Psoas muscle (tissue), 8 donors: ENCODE measurements around the gene CHCHD4. TPM values are rescaled to one million over a fixed set of nuclear protein-coding genes. Genes with fewer than 3 reads are reported as not detected.
A peak's percentile ranks its signal among the peaks of the same experiment; 100 is the strongest.

Experiments used
- ATAC-seq, 4 donors: fragments of 200-7000 bp; cut with Tn5 transposase; one replicate each; pipeline ENCODE4 v1.9.1; 2020; ENCODE audit warnings: moderate library complexity in 3 of 4, mild to moderate bottlenecking in 2 of 4
- DNase-seq, 2 donors: peaks; one replicate each; pipeline ENCODE4 v3.0.0-alpha.2; 2020
- H3K27ac ChIP-seq: fragments of 200-600 bp; one replicate; pipeline ENCODE4 v1.8.0; 2022
- H3K27me3 ChIP-seq, 3 donors: fragments of 200-600 bp in 1 of 3; one replicate each; pipeline versions ENCODE4 v1.6.1 to v1.8.0; 2013 to 2022; ENCODE audit warnings: low read length in 2 of 3, mild to moderate bottlenecking in 2 of 3, moderate library complexity in 1 of 3; ENCODE audit not compliant: insufficient read depth in 3 of 3
- H3K36me3 ChIP-seq, 2 donors: fragments of 200-600 bp in 1 of 2; one replicate each; pipeline versions ENCODE4 v1.6.1 to v1.8.0; 2013 to 2022; ENCODE audit warnings: low read depth in 1 of 2, mild to moderate bottlenecking in 1 of 2, moderate library complexity in 1 of 2; ENCODE audit not compliant: insufficient read depth in 1 of 2
- H3K4me1 ChIP-seq: fragments of 200-600 bp; one replicate; pipeline ENCODE4 v1.8.0; 2022
- H3K4me3 ChIP-seq: fragments of 200-600 bp; one replicate; pipeline ENCODE4 v1.8.0; 2022; ENCODE audit warnings: mild to moderate bottlenecking
- H3K9me3 ChIP-seq: fragments of 200-600 bp; one replicate; pipeline ENCODE4 v1.8.0; 2022
- CTCF ChIP-seq: fragments of 200-600 bp; IDR thresholded peaks from one replicate; pipeline ENCODE4 v1.8.0; 2022; ENCODE audit warnings: antibody characterized with exemption
- WGBS, 3 donors: extraction: QIAGEN DNeasy Blood & Tissue Kit; methylation state at CpG; one replicate each; pipeline versions ENCODE4 v1.1.6 to v1.1.7; 2013; 5-methylcytosine and 5-hydroxymethylcytosine counted together
- intact Hi-C, 2 donors: fragments of 100-400 bp; cut with DNase I; formaldehyde crosslinking; loops; one replicate each; pipeline versions ENCODE4 v1.11.0 to v1.14.2; 2022
- polyA plus RNA-seq, 3 donors: library from polyadenylated mRNA; stranded (reverse); fragments of 200-250 nt; gene quantifications; one replicate each; pipeline ENCODE4 v1.2.3, GENCODE V29; 2013
- total RNA-seq, 4 donors: library from RNA; stranded (reverse); fragmentation: NEBNext Ultra II Directional in 2 of 4; extraction: Animal tissue kit (Norgen Biotek cat#: 25700) in 2 of 4; gene quantifications; one replicate each; pipeline versions ENCODE4 v1.2.1 to v1.2.4, GENCODE V29; 2021 to 2023
- donor health status: healthy with polysubstance abuse.
- donor health status: DM: no; HTN: no; CAD: no; lungs with moderate emphysema.
- donor health status: Bipolar disorder and iron deficiency.
- donor health status: healthy.
- donor health status: DM: yes; HTN: yes; CAD: no.
- donor health status: DM: no; HTN: no; CAD: no.
- donor health status: DM: no; HTN: no; CAD: no.
- donor health status: DM: yes; HTN: yes; CAD: no.

Gene CHCHD4
- total and polyA plus RNA-seq, 7 donors: 18.5 to 55.4 (median 26.8) TPM

- no peak overlapping the region for H3K4me3 ChIP-seq
- peaks cover 0 to 74% of the 10 kb centered on the region in 2 donors for H3K36me3 ChIP-seq
- H3K9me3 ChIP-seq: no peaks in the 10 kb centered on the region
- intact Hi-C loops: no loop called here
- no peaks in the 10 kb centered on the region for H3K27me3 ChIP-seq
- TF ChIP-seq CTCF: no peak
- 73 to 81% (median 74%) methylated on average over 28 of the region's 28 CpGs for whole genome bisulfite sequencing, 3 donors
- peaks cover 21% of the 10 kb centered on the region for H3K4me1 ChIP-seq
- DNase-seq: no peak
- H3K27ac ChIP-seq: no peak overlapping the region
- ATAC-seq: no peak
These were observed 23.6 kb upstream of the CHCHD4 start for GRCh38 chr3:14148041-14148985.

GRCh38 chr3:14147617-14148016 is 22.9 kb upstream of the CHCHD4 start:
- no peak overlapping the region for H3K4me3 ChIP-seq
- no peak overlapping the region for H3K27ac ChIP-seq
- no peak for TF ChIP-seq CTCF
- ATAC-seq (no peak), DNase-seq (no peak)
- H3K4me1 ChIP-seq: peaks cover 24% of the 10 kb centered on the region
- WGBS, 3 donors: 74 to 85% (median 83%) methylated on average over 12 of the region's 12 CpGs
- H3K36me3 ChIP-seq: peaks cover 0 to 74% of the 10 kb centered on the region in 2 donors
- intact Hi-C loops: no loop called here
- H3K9me3 ChIP-seq: no peaks in the 10 kb centered on the region
- H3K27me3 ChIP-seq: no peaks in the 10 kb centered on the region

- Histone ChIP-seq H3K36me3 (peaks cover 0 to 74% of the 10 kb centered on the region in 2 donors), H3K27ac (no peak overlapping the region)
These were observed 22.4 kb upstream of the CHCHD4 start for GRCh38 chr3:14147066-14147435.

GRCh38 chr3:14146381-14147065 is 21.9 kb upstream of the CHCHD4 start:
- Histone ChIP-seq H3K4me3 (no peak overlapping the region), H3K9me3 (no peaks in the 10 kb centered on the region), H3K27me3 (no peaks in the 10 kb centered on the region), H3K4me1 (peaks cover 24% of the 10 kb centered on the region), H3K36me3 (peaks cover 0 to 74% of the 10 kb centered on the region in 2 donors), H3K27ac (peak overlapping the region; percentile 4)
- TF ChIP-seq CTCF: no peak
- intact Hi-C loops: no loop called here
- no peak for DNase-seq
- ATAC-seq: no peak
- 76 to 85% (median 79%) methylated on average over 10 of the region's 10 CpGs for WGBS, 3 donors

More at GRCh38 chr3:14147066-14147435, 22.4 kb upstream of the CHCHD4 start:
- WGBS, 3 donors: 87 to 95% (median 93%) methylated on average over 5 of the region's 5 CpGs
- intact Hi-C loops: no loop called here
- Histone ChIP-seq H3K4me3 (no peak overlapping the region), H3K9me3 (no peaks in the 10 kb centered on the region), H3K4me1 (peaks cover 24% of the 10 kb centered on the region), H3K27me3 (no peaks in the 10 kb centered on the region)
- ATAC-seq (no peak), DNase-seq (no peak)
- TF ChIP-seq CTCF: no peak
